C4-2B (cell line): Measurements from ENCODE around the gene ZBTB7A.

Experiments used
- H3K27ac ChIP-seq: fragments of 450-650 bp; 2 replicates; pipeline ENCODE4 v1.5.1; 2017
- ZFX ChIP-seq: fragments of 450-650 bp; IDR thresholded peaks from 2 replicates; pipeline ENCODE4 v1.6.1; 2017
- TF ChIP-seq, protein P1 (sequence below): fragments of 450-650 bp; conservative IDR thresholded peaks from 2 replicates; pipeline ENCODE4 v1.5.1; 2017; ENCODE audit warnings: mild to moderate bottlenecking

ZBTB7A gene

GRCh38 chr19:4075373-4075772, 8.7 kb upstream of the ZBTB7A start:
- H3K27ac ChIP-seq, result no peak overlapping the region
- TF ChIP-seq, protein P1, sequence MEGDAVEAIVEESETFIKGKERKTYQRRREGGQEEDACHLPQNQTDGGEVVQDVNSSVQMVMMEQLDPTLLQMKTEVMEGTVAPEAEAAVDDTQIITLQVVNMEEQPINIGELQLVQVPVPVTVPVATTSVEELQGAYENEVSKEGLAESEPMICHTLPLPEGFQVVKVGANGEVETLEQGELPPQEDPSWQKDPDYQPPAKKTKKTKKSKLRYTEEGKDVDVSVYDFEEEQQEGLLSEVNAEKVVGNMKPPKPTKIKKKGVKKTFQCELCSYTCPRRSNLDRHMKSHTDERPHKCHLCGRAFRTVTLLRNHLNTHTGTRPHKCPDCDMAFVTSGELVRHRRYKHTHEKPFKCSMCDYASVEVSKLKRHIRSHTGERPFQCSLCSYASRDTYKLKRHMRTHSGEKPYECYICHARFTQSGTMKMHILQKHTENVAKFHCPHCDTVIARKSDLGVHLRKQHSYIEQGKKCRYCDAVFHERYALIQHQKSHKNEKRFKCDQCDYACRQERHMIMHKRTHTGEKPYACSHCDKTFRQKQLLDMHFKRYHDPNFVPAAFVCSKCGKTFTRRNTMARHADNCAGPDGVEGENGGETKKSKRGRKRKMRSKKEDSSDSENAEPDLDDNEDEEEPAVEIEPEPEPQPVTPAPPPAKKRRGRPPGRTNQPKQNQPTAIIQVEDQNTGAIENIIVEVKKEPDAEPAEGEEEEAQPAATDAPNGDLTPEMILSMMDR, result no peak
- no peak for TF ChIP-seq ZFX

GRCh38 chr19:4071610-4072009, 4.9 kb upstream of the ZBTB7A start:
- TF ChIP-seq ZFX, result no peak
- TF ChIP-seq, protein P1, result no peak

GRCh38 chr19:4069331-4069959, 2.7 kb upstream of the ZBTB7A start:
- TF ChIP-seq, protein P1, result no peak
- no peak for TF ChIP-seq ZFX
- H3K27ac ChIP-seq, result no peak overlapping the region

More at GRCh38 chr19:4071610-4072009, 4.9 kb upstream of the ZBTB7A start:
- H3K27ac ChIP-seq, result no peak overlapping the region

DNA sequence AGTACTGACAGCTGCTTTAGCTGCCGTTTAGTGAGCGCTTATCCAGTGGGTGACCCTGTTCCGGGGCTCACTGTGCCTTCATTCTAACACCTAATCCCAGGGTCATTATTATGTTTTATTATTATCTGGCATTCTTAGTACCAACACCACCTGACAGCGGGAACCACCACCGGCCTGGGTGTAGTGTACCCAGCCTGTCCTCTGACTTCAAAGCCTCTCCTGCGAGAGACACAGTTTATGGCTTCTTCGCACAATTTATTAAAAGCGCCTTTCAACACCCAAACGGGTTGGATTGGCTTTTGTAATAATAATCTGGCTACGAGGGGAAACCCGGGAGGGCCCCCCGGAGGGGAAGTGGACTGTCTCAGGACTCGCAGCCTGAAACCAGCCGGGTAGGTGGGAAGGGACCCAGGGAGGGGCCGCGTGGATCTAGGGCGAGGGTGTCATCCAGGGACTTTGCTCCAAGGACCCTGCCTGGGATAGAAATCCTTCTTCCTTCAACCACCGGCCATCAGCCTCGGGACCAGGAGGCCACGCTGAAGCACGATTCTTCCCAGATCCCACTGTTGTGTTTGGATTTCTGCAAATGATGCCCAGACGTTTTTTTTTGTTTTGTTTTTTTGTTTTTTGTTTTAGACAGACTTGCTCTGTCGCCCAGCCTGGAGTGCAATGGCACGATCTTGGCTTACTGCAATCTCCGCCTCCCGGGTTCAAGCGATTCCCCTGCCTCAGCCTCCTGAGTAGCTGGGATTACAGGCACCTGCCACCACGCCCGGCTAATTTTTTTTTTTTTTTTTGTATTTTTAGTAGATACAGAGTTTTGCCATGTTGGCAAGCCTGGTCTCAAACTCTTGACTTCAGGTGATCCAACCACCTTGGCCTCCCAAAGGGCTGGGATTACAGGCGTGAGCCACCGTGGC, 1.6 kb upstream of the ZBTB7A start:
- no peak overlapping the region for H3K27ac ChIP-seq
- no peak for TF ChIP-seq ZFX
- TF ChIP-seq, protein P1, result no peak

DNA sequence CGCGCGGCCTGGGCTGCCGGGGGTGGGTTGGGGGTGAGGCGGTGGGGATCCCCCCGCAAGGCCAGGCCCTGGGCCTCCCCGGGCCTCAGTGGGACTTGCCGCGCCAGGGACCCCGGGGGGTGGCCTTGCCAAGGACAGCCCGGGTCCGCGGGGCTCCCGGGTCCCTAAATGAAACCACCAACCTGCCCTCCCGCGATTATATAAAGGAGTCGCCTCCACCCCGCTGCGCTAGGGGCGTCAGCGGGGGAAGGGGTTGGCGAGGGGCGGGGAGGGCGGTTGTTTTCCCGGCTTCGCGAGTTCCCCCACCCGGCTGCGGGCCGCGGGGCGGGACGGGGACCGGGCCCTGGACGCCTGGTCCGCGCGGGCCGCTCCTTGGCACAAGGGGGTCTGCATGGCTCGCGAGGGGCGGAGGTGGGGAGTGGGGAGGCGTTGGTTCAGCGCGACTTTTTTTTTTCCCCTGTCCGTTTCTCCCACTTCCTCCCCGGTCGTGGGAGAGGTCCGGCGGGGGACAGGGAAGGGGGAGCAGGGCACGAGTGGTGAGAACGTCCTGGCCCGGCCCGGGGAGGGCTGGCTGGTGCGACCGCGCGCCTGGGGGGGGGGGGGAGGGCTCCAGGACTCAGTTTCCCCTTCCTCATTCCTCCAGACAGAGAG, 822 bp upstream of the ZBTB7A start:
- no peak for TF ChIP-seq ZFX
- TF ChIP-seq, protein P1, result no peak
- H3K27ac ChIP-seq, result peak overlapping the region; percentile 99; the same call in 1 of the 2 replicates

GRCh38 chr19:4066176-4066606, 508 bp downstream of the ZBTB7A start:
- TF ChIP-seq ZFX, result no peak
- TF ChIP-seq, protein P1, result no peak
- peak overlapping the region; percentile 99 for H3K27ac ChIP-seq
